HepG2 (cell line): ENCODE measurements around the gene ALPK3. TPM values are rescaled to one million over a fixed set of nuclear protein-coding genes. Genes with fewer than 3 reads are reported as not detected.
A peak's percentile ranks its signal among the peaks of the same experiment; 100 is the strongest.

ENCODE experiments used
- ATAC-seq: fragments of 200-7000 bp; cut with Tn5 transposase; 3 replicates; pipeline ENCODE4 v1.9.1; 2020; ENCODE audit warnings: mild to moderate bottlenecking, moderate library complexity
- BruUV-seq: library from RNA; stranded (reverse); fragments of 400-500 nt; replicated peaks from 2 replicates; lab custom pipeline; 2021; lab: Mats Ljungman, UMichigan
- CTCF ChIA-PET: fragments of 300-600 bp; formaldehyde crosslinking; extraction: SDS; loops from one replicate; lab custom pipeline; 2021; ENCODE audit warnings: low total read pairs, inconsistent platforms, low intra/inter-chr PET ratio; lab: Yijun Ruan, JAX
- POLR2A ChIA-PET: fragments of 350-600 bp; sonication (Branson Sonifier 250); formaldehyde crosslinking; loops from one replicate; lab custom pipeline; 2020; ENCODE audit warnings: antibody characterized with exemption, inconsistent platforms; lab: Yijun Ruan, JAX
- DNase-seq: peaks from one replicate; pipeline ENCODE4 v3.0.0-alpha.2; 2015; ENCODE audit warnings: low spot score
- FAIRE-seq: peaks from 3 replicates; lab custom pipeline; 2011; peaks lifted over from hg19 to GRCh38; lab: Jason Lieb, UNC
- H2AFZ ChIP-seq: one replicate; pipeline ENCODE4 v1.6.1; 2011; ENCODE audit warnings: low read length, inconsistent platforms
- H3K27ac ChIP-seq: fragments of 300-600 bp; 3 replicates; pipeline ENCODE4 v1.8.0; 2011; ENCODE audit warnings: mixed run types, mild to moderate bottlenecking, mixed read lengths, low read length, inconsistent platforms; ENCODE audit not compliant: insufficient read depth; ENCODE audit errors: extremely low read length
- H3K27me3 ChIP-seq, 2 experiments: fragments of 200-600 bp in 1 of 2; 2 replicates in 1 of 2; 3 replicates in 1 of 2; pipeline versions ENCODE4 v1.6.0 to v1.8.0; 2011; ENCODE audit warnings: low read length in 2 of 2, mild to moderate bottlenecking in 2 of 2, moderate library complexity in 2 of 2, inconsistent platforms in 1 of 2; ENCODE audit not compliant: insufficient read depth in 2 of 2, control insufficient read depth in 1 of 2
- H3K36me3 ChIP-seq, 2 experiments: fragments of 200-600 bp in 1 of 2; replicated peaks in 1 of 2; 2 replicates in 1 of 2; 3 replicates in 1 of 2; pipeline versions ENCODE4 v1.5.1 to v1.8.0; 2011; ENCODE audit warnings: low read length in 2 of 2, inconsistent platforms in 1 of 2; ENCODE audit not compliant: insufficient read depth in 2 of 2, control insufficient read depth in 1 of 2
- H3K4me1 ChIP-seq: 2 replicates; pipeline ENCODE4 v1.5.1; 2012; ENCODE audit warnings: low read length, inconsistent platforms; ENCODE audit not compliant: insufficient read depth
- H3K4me2 ChIP-seq: 2 replicates; pipeline ENCODE4 v1.6.0; 2011; ENCODE audit warnings: low read depth, low read length, inconsistent platforms
- H3K4me3 ChIP-seq, 3 experiments: fragments of 200-600 bp in 1 of 3; sonication (generic), shearing (Covaris generic) in 1 of 3; replicated peaks in 1 of 3; 2 replicates each; pipeline ENCODE4 v1.5.1; 2011 to 2016; ENCODE audit warnings: low read length in 3 of 3, inconsistent platforms in 2 of 3, low read depth in 2 of 3, mild to moderate bottlenecking in 2 of 3, control low read depth in 1 of 3, mixed read lengths in 1 of 3; ENCODE audit not compliant: insufficient read depth in 1 of 3
- H3K79me2 ChIP-seq: one replicate; pipeline ENCODE4 v1.6.1; 2011; ENCODE audit warnings: low read length, inconsistent platforms; ENCODE audit not compliant: insufficient read depth
- H3K9ac ChIP-seq: 2 replicates; pipeline ENCODE4 v1.6.0; 2011; ENCODE audit warnings: mild to moderate bottlenecking, low read depth, low read length, inconsistent platforms; ENCODE audit not compliant: insufficient read depth
- H3K9me3 ChIP-seq: 2 replicates; pipeline ENCODE4 v1.5.1; 2012; ENCODE audit warnings: mild to moderate bottlenecking, low read length
- H4K20me1 ChIP-seq: 2 replicates; pipeline ENCODE4 v1.6.0; 2011; ENCODE audit warnings: inconsistent platforms, mild to moderate bottlenecking, low read length, moderate library complexity; ENCODE audit not compliant: insufficient read depth
- SMC3 ChIP-seq: IDR thresholded peaks from 2 replicates; pipeline ENCODE4 v1.6.1; 2011; ENCODE audit warnings: low read length, improper control_type of control experiment
- STAG1 ChIP-seq: sonication (generic); formaldehyde crosslinking; IDR thresholded peaks from 2 replicates; pipeline ENCODE4 v1.4.0; 2020; ENCODE audit warnings: missing genetic modification reagents
- WIZ ChIP-seq: sonication (generic); formaldehyde crosslinking; IDR thresholded peaks from 2 replicates; pipeline ENCODE4 v1.5.1; 2020; ENCODE audit warnings: mild to moderate bottlenecking, missing genetic modification reagents
- ZNF34 ChIP-seq: sonication (generic); formaldehyde crosslinking; IDR thresholded peaks from 2 replicates; pipeline ENCODE4 v1.4.0; 2020; ENCODE audit warnings: mild to moderate bottlenecking, missing genetic modification reagents, borderline replicate concordance
- WGBS: methylation state at CpG from one replicate; pipeline ENCODE4 v1.1.6; 2017; ENCODE audit warnings: low lambda C conversion rate; 5-methylcytosine and 5-hydroxymethylcytosine counted together
- in situ Hi-C: cut with HindIII; loops from 2 replicates; pipeline ENCODE4 v1.10.0; 2017; ENCODE audit warnings: low pct_unique_long_range_greater_than_20kb; ENCODE audit not compliant: extremely low pct_ligation_motif_present
- intact Hi-C: fragments of 100-400 bp; cut with micrococcal nuclease; formaldehyde crosslinking; loops from one replicate; pipeline ENCODE4 v1.10.0; 2022; ENCODE audit not compliant: unreplicated experiment
- polyA plus RNA-seq, 8 experiments: library from polyadenylated mRNA; depleted of rRNA in 3 of 8; stranded (reverse) in 7 of 8; unstranded in 1 of 8; fragments of >200 nt; fragmentation: Illumina TruSeq in 4 of 8; extraction: Trizol in 4 of 8; gene quantifications; 2 replicates each; pipeline versions ENCODE4 v1.2.1 to v1.2.3, GENCODE V29; 2011 to 2016; ENCODE audit warnings: low read depth in 4 of 8, missing spikeins in 1 of 8, mixed read lengths in 1 of 8; ENCODE audit not compliant: insufficient read depth in 1 of 8
- total RNA-seq, 5 experiments: library from RNA; depleted of rRNA; stranded (reverse); fragments of >200 nt; fragmentation: Illumina TruSeq; extraction: Trizol; gene quantifications; 2 replicates each; pipeline ENCODE4 v1.2.3, GENCODE V29; 2016; ENCODE audit warnings: low read depth in 1 of 5
- TF ChIP-seq, protein P1 (sequence below): sonication (generic); formaldehyde crosslinking; conservative IDR thresholded peaks from 2 replicates; pipeline ENCODE4 v1.8.1; 2023; ENCODE audit warnings: missing genetic modification reagents
- TF ChIP-seq, protein P2 (sequence below): IDR thresholded peaks from 2 replicates; pipeline ENCODE4 v1.6.1; 2012; ENCODE audit warnings: low read depth, low read length, improper control_type of control experiment
- TF ChIP-seq, protein P3 (sequence below), 2 experiments: sonication (generic) in 1 of 2; formaldehyde crosslinking in 1 of 2; IDR thresholded peaks; 2 replicates each; pipeline versions ENCODE4 v1.4.0 to v1.6.1; 2018 to 2020; ENCODE audit warnings: missing genetic modification reagents in 2 of 2, borderline replicate concordance in 1 of 2, low read depth in 1 of 2, mild to moderate bottlenecking in 1 of 2, missing biosample characterization in 1 of 2
- TF ChIP-seq, protein P4 (sequence below): sonication (generic); formaldehyde crosslinking; IDR thresholded peaks from 2 replicates; pipeline ENCODE4 v1.5.0; 2020; ENCODE audit warnings: mild to moderate bottlenecking, missing genetic modification reagents, moderate library complexity

The ALPK3 gene
- total and polyA plus RNA-seq, 2 of the 13 experiments (the other 11 are each of a cell fraction or from before 2014, with no cell fraction given), result 0.04 to 0.42 TPM

GRCh38 chr15:84862214-84862975, 45.2 kb downstream of the ALPK3 start:
- 35% methylated on average over 5 of the region's 17 CpGs for WGBS
- Histone ChIP-seq H3K4me3 (no peak overlapping the region), H3K9ac (no peak overlapping the region), H3K9me3 (no peaks in the 10 kb centered on the region), H3K27ac (no peak overlapping the region), H3K36me3 (no peaks in the 10 kb centered on the region), H3K27me3 (peaks cover 4 to 34% of the 10 kb centered on the region in 2 experiments; a peak in 4 of 5 replicates), H3K4me1 (peaks cover 35% of the 10 kb centered on the region), H4K20me1 (no peaks in the 10 kb centered on the region), H3K79me2 (no peaks in the 10 kb centered on the region), H2AFZ (no peak overlapping the region), H3K4me2 (no peak overlapping the region)
- POLR2A ChIA-PET, result no interaction called here
- DNase-seq (peak; percentile 23), ATAC-seq (peak; percentile 68), FAIRE-seq (no peak)
- BruUV-seq, result no TSS peak
- CTCF ChIA-PET, result no interaction called here
- intact Hi-C loops, result loop anchor here (1.0 kb wide), 1 partner anchor 66 kb away; no protein-coding TSS in a partner anchor
- TF ChIP-seq, protein P1, sequence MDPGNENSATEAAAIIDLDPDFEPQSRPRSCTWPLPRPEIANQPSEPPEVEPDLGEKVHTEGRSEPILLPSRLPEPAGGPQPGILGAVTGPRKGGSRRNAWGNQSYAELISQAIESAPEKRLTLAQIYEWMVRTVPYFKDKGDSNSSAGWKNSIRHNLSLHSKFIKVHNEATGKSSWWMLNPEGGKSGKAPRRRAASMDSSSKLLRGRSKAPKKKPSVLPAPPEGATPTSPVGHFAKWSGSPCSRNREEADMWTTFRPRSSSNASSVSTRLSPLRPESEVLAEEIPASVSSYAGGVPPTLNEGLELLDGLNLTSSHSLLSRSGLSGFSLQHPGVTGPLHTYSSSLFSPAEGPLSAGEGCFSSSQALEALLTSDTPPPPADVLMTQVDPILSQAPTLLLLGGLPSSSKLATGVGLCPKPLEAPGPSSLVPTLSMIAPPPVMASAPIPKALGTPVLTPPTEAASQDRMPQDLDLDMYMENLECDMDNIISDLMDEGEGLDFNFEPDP (CRISPR knock-in tag), result 0 out of 2 replicates have a peak, but pooled peaks have one; percentile 35
- TF ChIP-seq ZNF34 (CRISPR knock-in tag) (no peak), SMC3 (peak; percentile 55), STAG1 (CRISPR knock-in tag) (peak; percentile 52), WIZ (CRISPR knock-in tag) (no peak)
- TF ChIP-seq, protein P2, sequence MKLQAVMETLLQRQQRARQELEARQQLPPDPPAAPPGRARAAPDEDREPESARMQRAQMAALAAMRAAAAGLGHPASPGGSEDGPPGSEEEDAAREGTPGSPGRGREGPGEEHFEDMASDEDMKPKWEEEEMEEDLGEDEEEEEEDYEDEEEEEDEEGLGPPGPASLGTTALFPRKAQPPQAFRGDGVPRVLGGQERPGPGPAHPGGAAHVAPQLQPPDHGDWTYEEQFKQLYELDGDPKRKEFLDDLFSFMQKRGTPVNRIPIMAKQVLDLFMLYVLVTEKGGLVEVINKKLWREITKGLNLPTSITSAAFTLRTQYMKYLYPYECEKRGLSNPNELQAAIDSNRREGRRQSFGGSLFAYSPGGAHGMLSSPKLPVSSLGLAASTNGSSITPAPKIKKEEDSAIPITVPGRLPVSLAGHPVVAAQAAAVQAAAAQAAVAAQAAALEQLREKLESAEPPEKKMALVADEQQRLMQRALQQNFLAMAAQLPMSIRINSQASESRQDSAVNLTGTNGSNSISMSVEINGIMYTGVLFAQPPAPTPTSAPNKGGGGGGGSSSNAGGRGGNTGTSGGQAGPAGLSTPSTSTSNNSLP, result 0 out of 2 replicates have a peak, but pooled peaks have one; percentile 29
- TF ChIP-seq, protein P3, sequence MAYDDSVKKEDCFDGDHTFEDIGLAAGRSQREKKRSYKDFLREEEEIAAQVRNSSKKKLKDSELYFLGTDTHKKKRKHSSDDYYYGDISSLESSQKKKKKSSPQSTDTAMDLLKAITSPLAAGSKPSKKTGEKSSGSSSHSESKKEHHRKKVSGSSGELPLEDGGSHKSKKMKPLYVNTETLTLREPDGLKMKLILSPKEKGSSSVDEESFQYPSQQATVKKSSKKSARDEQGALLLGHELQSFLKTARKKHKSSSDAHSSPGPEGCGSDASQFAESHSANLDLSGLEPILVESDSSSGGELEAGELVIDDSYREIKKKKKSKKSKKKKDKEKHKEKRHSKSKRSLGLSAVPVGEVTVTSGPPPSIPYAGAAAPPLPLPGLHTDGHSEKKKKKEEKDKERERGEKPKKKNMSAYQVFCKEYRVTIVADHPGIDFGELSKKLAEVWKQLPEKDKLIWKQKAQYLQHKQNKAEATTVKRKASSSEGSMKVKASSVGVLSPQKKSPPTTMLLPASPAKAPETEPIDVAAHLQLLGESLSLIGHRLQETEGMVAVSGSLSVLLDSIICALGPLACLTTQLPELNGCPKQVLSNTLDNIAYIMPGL (CRISPR knock-in tag; IDR thresholded peaks at IDR 0.05; ENCODE audit: borderline replicate concordance in 1 of 2, low read depth in 1 of 2), result 0 out of 4 replicates have a peak, but pooled peaks of 1 of the 2 experiments have one; percentile 23
- TF ChIP-seq, protein P4, sequence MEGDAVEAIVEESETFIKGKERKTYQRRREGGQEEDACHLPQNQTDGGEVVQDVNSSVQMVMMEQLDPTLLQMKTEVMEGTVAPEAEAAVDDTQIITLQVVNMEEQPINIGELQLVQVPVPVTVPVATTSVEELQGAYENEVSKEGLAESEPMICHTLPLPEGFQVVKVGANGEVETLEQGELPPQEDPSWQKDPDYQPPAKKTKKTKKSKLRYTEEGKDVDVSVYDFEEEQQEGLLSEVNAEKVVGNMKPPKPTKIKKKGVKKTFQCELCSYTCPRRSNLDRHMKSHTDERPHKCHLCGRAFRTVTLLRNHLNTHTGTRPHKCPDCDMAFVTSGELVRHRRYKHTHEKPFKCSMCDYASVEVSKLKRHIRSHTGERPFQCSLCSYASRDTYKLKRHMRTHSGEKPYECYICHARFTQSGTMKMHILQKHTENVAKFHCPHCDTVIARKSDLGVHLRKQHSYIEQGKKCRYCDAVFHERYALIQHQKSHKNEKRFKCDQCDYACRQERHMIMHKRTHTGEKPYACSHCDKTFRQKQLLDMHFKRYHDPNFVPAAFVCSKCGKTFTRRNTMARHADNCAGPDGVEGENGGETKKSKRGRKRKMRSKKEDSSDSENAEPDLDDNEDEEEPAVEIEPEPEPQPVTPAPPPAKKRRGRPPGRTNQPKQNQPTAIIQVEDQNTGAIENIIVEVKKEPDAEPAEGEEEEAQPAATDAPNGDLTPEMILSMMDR, result peak; percentile 65
- in situ Hi-C loops, result no loop called here
